SHP77 treated with DMSO at 0.1 percent for 48 hours (cell line): ENCODE data around the gene SERF2.
"Not testable (repeated sequence)": the region's sequence is repeated elsewhere in the genome, so short reads cannot be mapped to it uniquely, and the experiment has no call there.

Source experiments
- DNase-seq: peaks from one replicate; lab custom pipeline; 2025; lab: John Stamatoyannopoulos, UW

The SERF2 gene

GRCh38 chr15:43830691-43831275, 38.7 kb downstream of the SERF2 start:
- DNase-seq = not testable (repeated sequence)

DNA sequence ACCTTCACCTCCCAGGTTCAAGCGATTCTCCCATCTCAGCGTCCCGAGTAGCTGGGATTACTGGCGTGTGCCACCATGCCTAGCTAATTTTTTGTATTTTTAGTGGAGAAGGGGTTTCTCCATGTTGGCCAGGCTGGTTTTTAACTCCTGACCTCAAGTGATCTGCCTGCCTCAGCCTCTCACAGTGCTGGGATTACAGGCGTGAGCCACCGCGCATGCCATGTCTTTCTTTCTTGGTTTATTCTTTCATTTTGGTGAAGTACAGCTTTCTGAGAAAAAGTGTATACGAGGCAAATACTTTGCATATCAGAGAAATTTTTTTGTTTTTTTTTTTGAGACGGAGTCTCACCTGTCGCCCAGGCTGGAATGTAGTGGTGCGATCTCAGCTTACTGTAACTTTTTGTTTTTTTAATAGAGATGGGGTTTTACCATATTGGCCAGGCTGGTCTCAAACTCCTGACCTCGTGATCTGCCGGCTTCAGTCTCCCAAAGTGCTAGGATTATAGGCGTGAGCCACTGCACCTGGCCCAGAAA, 39.5 kb downstream of the SERF2 start:
- not testable (repeated sequence) for DNase-seq

DNA sequence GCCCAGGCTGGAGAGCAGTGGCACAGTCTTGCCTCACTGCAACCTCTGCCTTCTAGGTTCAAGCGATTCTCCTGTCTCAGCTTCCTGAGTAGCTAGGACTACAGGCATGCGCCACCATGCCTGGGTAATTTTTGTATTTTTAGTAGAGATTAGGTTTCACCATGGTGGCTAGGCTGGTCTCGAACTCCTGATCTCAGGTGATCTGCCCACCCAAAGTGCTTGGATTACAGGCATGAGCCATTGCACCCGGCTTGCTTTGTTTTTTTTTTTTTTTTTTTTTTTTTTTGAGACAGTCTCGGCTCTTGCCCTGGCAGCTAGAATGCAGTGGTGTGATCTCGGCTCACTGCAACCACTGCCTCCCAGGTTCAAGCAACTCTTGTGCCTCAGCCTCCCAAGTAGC, 40.4 kb downstream of the SERF2 start:
- not testable (repeated sequence) for DNase-seq

- no peak for DNase-seq
Observed at GRCh38 chr15:43845421-43845820, 53.3 kb downstream of the SERF2 start.
